Activated T-cell treated with anti-CD3 and anti-CD28 coated beads, Interleukin-2, amount 50 U/mL, for 4 hours (primary cell): ENCODE results near the gene TRIM14. TPM values are rescaled to one million over a fixed set of nuclear protein-coding genes. Genes with fewer than 3 reads are reported as not detected.

Experiments
- ATAC-seq, 2 donors: fragments of 200-7000 bp; cut with Tn5 transposase; one replicate each; pipeline ENCODE4 v1.10.0; 2021
- DNase-seq: peaks from one replicate; pipeline ENCODE4 v3.0.0-alpha.2; 2020
- H3K27me3 Mint-ChIP-seq: one replicate; pipeline ENCODE4 v1.8.0; 2021; ENCODE audit warnings: low read depth, mixed read lengths
- H3K36me3 Mint-ChIP-seq: one replicate; pipeline ENCODE4 v1.8.0; 2022; ENCODE audit warnings: mixed read lengths; ENCODE audit not compliant: insufficient read depth
- H3K4me1 Mint-ChIP-seq: one replicate; pipeline ENCODE4 v1.8.0; 2021; ENCODE audit warnings: low read depth, mixed read lengths
- H3K4me3 Mint-ChIP-seq: one replicate; pipeline ENCODE4 v1.8.0; 2021; ENCODE audit warnings: mild to moderate bottlenecking, moderate library complexity, mixed read lengths
- H3K9me3 Mint-ChIP-seq: one replicate; pipeline ENCODE4 v1.8.0; 2021; ENCODE audit warnings: mixed read lengths
- total RNA-seq, 3 donors: library from RNA; stranded (reverse); gene quantifications; one replicate each; pipeline ENCODE4 v1.2.1, GENCODE V29; 2021

Gene TRIM14
- total RNA-seq, 3 donors from 2014 or later: 30.4 to 40.6 (median 32.5) TPM

- DNase-seq (no peak), ATAC-seq (no peak)
- Mint-ChIP-seq H3K9me3 (no peaks in the 10 kb centered on the region), H3K4me3 (no peak overlapping the region), H3K4me1 (peaks cover 2% of the 10 kb centered on the region), H3K36me3 (no peaks in the 10 kb centered on the region), H3K27me3 (no peaks in the 10 kb centered on the region)
Measured at GRCh38 chr9:98148486-98148885, 29.5 kb upstream of the TRIM14 start.

- peaks cover 2% of the 10 kb centered on the region for H3K4me1 Mint-ChIP-seq
- H3K27me3 Mint-ChIP-seq: no peaks in the 10 kb centered on the region
- H3K9me3 Mint-ChIP-seq: no peaks in the 10 kb centered on the region
- H3K4me3 Mint-ChIP-seq: no peak overlapping the region
- DNase-seq: no peak
- ATAC-seq: no peak
- no peaks in the 10 kb centered on the region for H3K36me3 Mint-ChIP-seq
Measured at GRCh38 chr9:98147582-98147981, 28.6 kb upstream of the TRIM14 start.

GRCh38 chr9:98146101-98146991 is 27.3 kb upstream of the TRIM14 start:
- ATAC-seq (no peak), DNase-seq (no peak)
- Mint-ChIP-seq H3K9me3 (no peaks in the 10 kb centered on the region), H3K36me3 (no peaks in the 10 kb centered on the region), H3K4me1 (peaks cover 2% of the 10 kb centered on the region), H3K27me3 (no peaks in the 10 kb centered on the region), H3K4me3 (no peak overlapping the region)

GRCh38 chr9:98144631-98145030 is 25.6 kb upstream of the TRIM14 start:
- H3K4me1 Mint-ChIP-seq: peaks cover 2% of the 10 kb centered on the region
- H3K36me3 Mint-ChIP-seq: no peaks in the 10 kb centered on the region
- ATAC-seq (no peak), DNase-seq (no peak)
- H3K4me3 Mint-ChIP-seq: no peak overlapping the region
- no peaks in the 10 kb centered on the region for H3K27me3 Mint-ChIP-seq
- H3K9me3 Mint-ChIP-seq: no peaks in the 10 kb centered on the region

GRCh38 chr9:98144076-98144475 is 25.1 kb upstream of the TRIM14 start:
- no peaks in the 10 kb centered on the region for H3K36me3 Mint-ChIP-seq
- H3K4me1 Mint-ChIP-seq: peaks cover 2% of the 10 kb centered on the region
- no peak overlapping the region for H3K4me3 Mint-ChIP-seq
- DNase-seq (no peak), ATAC-seq (no peak)
- no peaks in the 10 kb centered on the region for H3K27me3 Mint-ChIP-seq
- no peaks in the 10 kb centered on the region for H3K9me3 Mint-ChIP-seq

GRCh38 chr9:98142925-98143481 is 24.0 kb upstream of the TRIM14 start:
- Mint-ChIP-seq H3K4me3 (no peak overlapping the region), H3K9me3 (no peaks in the 10 kb centered on the region), H3K36me3 (no peaks in the 10 kb centered on the region), H3K27me3 (no peaks in the 10 kb centered on the region), H3K4me1 (peaks cover 2% of the 10 kb centered on the region)
- ATAC-seq (no peak), DNase-seq (no peak)

- no peak for DNase-seq
- H3K27me3 Mint-ChIP-seq: no peaks in the 10 kb centered on the region
- no peaks in the 10 kb centered on the region for H3K36me3 Mint-ChIP-seq
- H3K9me3 Mint-ChIP-seq: no peaks in the 10 kb centered on the region
- no peak for ATAC-seq
- no peak overlapping the region for H3K4me3 Mint-ChIP-seq
- H3K4me1 Mint-ChIP-seq: peaks cover 2% of the 10 kb centered on the region
Measured at GRCh38 chr9:98142182-98142907, 23.3 kb upstream of the TRIM14 start.

- Mint-ChIP-seq H3K27me3 (no peaks in the 10 kb centered on the region), H3K4me3 (no peak overlapping the region), H3K4me1 (no peaks in the 10 kb centered on the region), H3K9me3 (no peaks in the 10 kb centered on the region), H3K36me3 (peaks cover 2% of the 10 kb centered on the region)
- no peak for DNase-seq
- ATAC-seq: no peak
Measured at GRCh38 chr9:98140503-98140902, 21.5 kb upstream of the TRIM14 start.

GRCh38 chr9:98136489-98136888 is 17.5 kb upstream of the TRIM14 start:
- no peaks in the 10 kb centered on the region for H3K9me3 Mint-ChIP-seq
- ATAC-seq: no peak
- DNase-seq: no peak
- no peaks in the 10 kb centered on the region for H3K27me3 Mint-ChIP-seq
- no peaks in the 10 kb centered on the region for H3K4me1 Mint-ChIP-seq
- H3K4me3 Mint-ChIP-seq: no peak overlapping the region
- H3K36me3 Mint-ChIP-seq: peaks cover 9% of the 10 kb centered on the region

GRCh38 chr9:98135938-98136337 is 16.9 kb upstream of the TRIM14 start:
- no peak for DNase-seq
- H3K36me3 Mint-ChIP-seq: peaks cover 12% of the 10 kb centered on the region
- no peaks in the 10 kb centered on the region for H3K4me1 Mint-ChIP-seq
- no peak for ATAC-seq
- H3K27me3 Mint-ChIP-seq: no peaks in the 10 kb centered on the region
- H3K9me3 Mint-ChIP-seq: no peaks in the 10 kb centered on the region
- H3K4me3 Mint-ChIP-seq: no peak overlapping the region

- ATAC-seq (no peak), DNase-seq (no peak)
- Mint-ChIP-seq H3K9me3 (no peaks in the 10 kb centered on the region), H3K4me3 (no peak overlapping the region), H3K36me3 (peaks cover 12% of the 10 kb centered on the region), H3K4me1 (no peaks in the 10 kb centered on the region), H3K27me3 (no peaks in the 10 kb centered on the region)
Measured at GRCh38 chr9:98135558-98135934, 16.5 kb upstream of the TRIM14 start.

- ATAC-seq (no peak), DNase-seq (no peak)
- H3K9me3 Mint-ChIP-seq: no peaks in the 10 kb centered on the region
- H3K4me1 Mint-ChIP-seq: no peaks in the 10 kb centered on the region
- H3K27me3 Mint-ChIP-seq: no peaks in the 10 kb centered on the region
- peaks cover 12% of the 10 kb centered on the region for H3K36me3 Mint-ChIP-seq
- no peak overlapping the region for H3K4me3 Mint-ChIP-seq
Measured at GRCh38 chr9:98134702-98135557, 15.9 kb upstream of the TRIM14 start.

- no peak for ATAC-seq
- peaks cover 5% of the 10 kb centered on the region for H3K4me1 Mint-ChIP-seq
- H3K4me3 Mint-ChIP-seq: no peak overlapping the region
- H3K27me3 Mint-ChIP-seq: no peaks in the 10 kb centered on the region
- no peak for DNase-seq
- H3K9me3 Mint-ChIP-seq: no peaks in the 10 kb centered on the region
- H3K36me3 Mint-ChIP-seq: peaks cover 17% of the 10 kb centered on the region
Measured at GRCh38 chr9:98132806-98133631, 14.0 kb upstream of the TRIM14 start.
